RWPE2 (cell line): ENCODE results near the gene PCCA.

Source experiments
- ATAC-seq: fragments of 200-7000 bp; cut with Tn5 transposase; 3 replicates; pipeline ENCODE4 v1.9.1; 2021; ENCODE audit warnings: low read depth
- DNase-seq: peaks from one replicate; pipeline ENCODE4 v3.0.0-alpha.2; 2020; ENCODE audit warnings: low spot score
- H3K27ac ChIP-seq: fragments of 450-650 bp; 2 replicates; pipeline ENCODE4 v1.5.1; 2017; ENCODE audit warnings: mild to moderate bottlenecking; ENCODE audit not compliant: poor library complexity, severe bottlenecking
- H3K27me3 ChIP-seq: fragments of 250-450 bp; sonication (Bioruptor Pico); 2 replicates; pipeline ENCODE4 v1.5.1; 2021; ENCODE audit warnings: mild to moderate bottlenecking, moderate library complexity; ENCODE audit not compliant: insufficient read depth, poor library complexity, severe bottlenecking
- H3K36me3 ChIP-seq: fragments of 250-450 bp; sonication (Bioruptor Pico); 2 replicates; pipeline ENCODE4 v1.5.1; 2020; ENCODE audit warnings: low read depth, mild to moderate bottlenecking, moderate library complexity
- H3K4me1 ChIP-seq: fragments of 250-450 bp; sonication (Bioruptor Pico); 2 replicates; pipeline ENCODE4 v1.5.1; 2021; ENCODE audit warnings: mild to moderate bottlenecking, moderate library complexity; ENCODE audit not compliant: insufficient read depth, poor library complexity, severe bottlenecking
- H3K4me3 ChIP-seq: fragments of 250-450 bp; sonication (Bioruptor Pico); 2 replicates; pipeline ENCODE4 v1.5.1; 2021; ENCODE audit warnings: mild to moderate bottlenecking, moderate library complexity; ENCODE audit not compliant: severe bottlenecking
- H3K9me3 ChIP-seq: fragments of 250-450 bp; sonication (Bioruptor Pico); 2 replicates; pipeline ENCODE4 v1.5.1; 2021; ENCODE audit warnings: mild to moderate bottlenecking, moderate library complexity; ENCODE audit not compliant: severe bottlenecking
- TF ChIP-seq, protein P1 (sequence below): fragments of 450-650 bp; IDR thresholded peaks from one replicate; pipeline ENCODE4 v1.5.1; 2017; ENCODE audit warnings: mild to moderate bottlenecking, moderate library complexity; ENCODE audit not compliant: poor library complexity, severe bottlenecking

PCCA gene

DNA sequence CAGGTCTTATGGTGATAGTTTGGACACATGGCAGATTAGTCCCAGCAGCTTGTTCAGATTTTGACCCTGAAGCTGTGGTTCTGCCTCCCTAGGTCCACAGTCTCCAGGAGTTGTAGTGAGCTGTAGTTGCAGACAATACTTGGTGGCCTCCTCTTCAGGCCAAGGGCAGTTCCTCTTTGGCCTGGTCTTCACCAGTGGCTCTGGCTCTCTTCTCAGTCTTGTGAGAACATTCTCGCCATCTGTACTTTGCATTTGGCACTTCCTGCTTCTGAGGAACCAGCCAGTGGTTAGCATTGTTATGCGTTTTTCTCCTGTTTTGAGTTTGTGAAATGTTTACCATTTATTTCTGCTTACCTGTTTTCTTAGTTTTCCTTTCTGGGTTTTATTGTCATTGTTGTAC, 40.7 kb downstream of the PCCA start:
- H3K27ac ChIP-seq, result no peak overlapping the region
- TF ChIP-seq, protein P1, sequence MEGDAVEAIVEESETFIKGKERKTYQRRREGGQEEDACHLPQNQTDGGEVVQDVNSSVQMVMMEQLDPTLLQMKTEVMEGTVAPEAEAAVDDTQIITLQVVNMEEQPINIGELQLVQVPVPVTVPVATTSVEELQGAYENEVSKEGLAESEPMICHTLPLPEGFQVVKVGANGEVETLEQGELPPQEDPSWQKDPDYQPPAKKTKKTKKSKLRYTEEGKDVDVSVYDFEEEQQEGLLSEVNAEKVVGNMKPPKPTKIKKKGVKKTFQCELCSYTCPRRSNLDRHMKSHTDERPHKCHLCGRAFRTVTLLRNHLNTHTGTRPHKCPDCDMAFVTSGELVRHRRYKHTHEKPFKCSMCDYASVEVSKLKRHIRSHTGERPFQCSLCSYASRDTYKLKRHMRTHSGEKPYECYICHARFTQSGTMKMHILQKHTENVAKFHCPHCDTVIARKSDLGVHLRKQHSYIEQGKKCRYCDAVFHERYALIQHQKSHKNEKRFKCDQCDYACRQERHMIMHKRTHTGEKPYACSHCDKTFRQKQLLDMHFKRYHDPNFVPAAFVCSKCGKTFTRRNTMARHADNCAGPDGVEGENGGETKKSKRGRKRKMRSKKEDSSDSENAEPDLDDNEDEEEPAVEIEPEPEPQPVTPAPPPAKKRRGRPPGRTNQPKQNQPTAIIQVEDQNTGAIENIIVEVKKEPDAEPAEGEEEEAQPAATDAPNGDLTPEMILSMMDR, result no peak

DNA sequence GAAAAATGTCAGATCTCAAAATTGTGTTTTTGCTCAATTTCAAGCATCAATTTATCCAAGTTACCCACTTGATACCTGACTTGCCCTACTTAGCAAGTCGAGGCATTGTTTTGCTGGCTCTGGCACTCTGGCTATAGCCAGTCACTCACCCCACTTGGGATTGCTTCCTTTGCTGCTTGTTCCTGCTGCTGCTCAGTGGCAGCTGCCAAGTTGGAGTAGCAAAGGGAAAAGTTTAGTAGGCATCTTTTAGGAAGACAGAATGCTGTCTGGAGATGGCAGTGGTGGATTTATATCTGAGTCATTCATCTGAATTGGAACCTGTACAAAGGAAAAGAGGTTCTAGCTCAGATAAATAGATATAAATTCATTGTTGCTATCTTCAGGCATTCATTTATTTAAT, 41.2 kb downstream of the PCCA start:
- DNase-seq (no peak), ATAC-seq (no peak)
- no peaks in the 10 kb centered on the region; the same call in 1 of the 2 replicates for H3K36me3 ChIP-seq
- H3K27ac ChIP-seq, result no peak overlapping the region
- no peaks in the 10 kb centered on the region for H3K27me3 ChIP-seq
- no peaks in the 10 kb centered on the region for H3K9me3 ChIP-seq
- peaks cover 11% of the 10 kb centered on the region for H3K4me1 ChIP-seq
- TF ChIP-seq, protein P1, result no peak
- no peak overlapping the region for H3K4me3 ChIP-seq

More for the DNA sequence above, 40.7 kb downstream of the PCCA start:
- H3K36me3 ChIP-seq, result no peaks in the 10 kb centered on the region; the same call in none of the 2 replicates
- H3K9me3 ChIP-seq, result no peaks in the 10 kb centered on the region
- H3K27me3 ChIP-seq, result no peaks in the 10 kb centered on the region
- ATAC-seq (no peak), DNase-seq (no peak)
- peaks cover 11% of the 10 kb centered on the region for H3K4me1 ChIP-seq
- H3K4me3 ChIP-seq, result no peak overlapping the region

DNA sequence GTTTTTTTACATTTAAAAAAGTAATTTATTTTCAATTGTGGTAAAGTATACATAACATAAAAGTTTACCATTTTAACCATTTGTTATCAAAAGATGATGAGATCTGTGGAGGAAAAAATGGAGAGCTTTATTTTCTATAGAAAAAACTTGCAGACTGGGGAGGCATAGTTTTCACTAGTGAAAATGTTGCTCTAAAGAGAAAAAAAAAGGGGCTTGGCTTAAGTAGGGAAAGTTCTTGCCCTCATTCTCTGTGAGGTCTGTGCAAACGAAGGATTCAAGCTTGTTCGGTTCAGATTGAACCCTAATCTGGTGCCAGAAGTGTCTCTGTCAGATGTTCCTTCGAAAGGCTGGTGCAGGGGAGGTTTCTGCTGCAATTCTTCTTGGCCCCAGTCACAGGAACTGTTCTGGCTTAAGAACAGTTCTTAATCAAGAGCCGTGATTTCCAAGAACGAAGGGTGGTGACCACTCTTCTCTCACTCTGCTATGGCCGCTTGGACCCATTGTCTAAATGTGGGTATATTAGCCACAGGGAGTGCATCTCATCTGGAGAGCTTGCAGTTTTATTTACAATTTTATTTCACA, 42.1 kb downstream of the PCCA start:
- no peak for ATAC-seq
- Histone ChIP-seq H3K4me1 (peaks cover 11% of the 10 kb centered on the region), H3K27ac (no peak overlapping the region), H3K36me3 (no peaks in the 10 kb centered on the region; the same call in 1 of the 2 replicates), H3K27me3 (no peaks in the 10 kb centered on the region), H3K9me3 (no peaks in the 10 kb centered on the region), H3K4me3 (no peak overlapping the region)
- TF ChIP-seq, protein P1, result no peak
- no peak for DNase-seq

DNA sequence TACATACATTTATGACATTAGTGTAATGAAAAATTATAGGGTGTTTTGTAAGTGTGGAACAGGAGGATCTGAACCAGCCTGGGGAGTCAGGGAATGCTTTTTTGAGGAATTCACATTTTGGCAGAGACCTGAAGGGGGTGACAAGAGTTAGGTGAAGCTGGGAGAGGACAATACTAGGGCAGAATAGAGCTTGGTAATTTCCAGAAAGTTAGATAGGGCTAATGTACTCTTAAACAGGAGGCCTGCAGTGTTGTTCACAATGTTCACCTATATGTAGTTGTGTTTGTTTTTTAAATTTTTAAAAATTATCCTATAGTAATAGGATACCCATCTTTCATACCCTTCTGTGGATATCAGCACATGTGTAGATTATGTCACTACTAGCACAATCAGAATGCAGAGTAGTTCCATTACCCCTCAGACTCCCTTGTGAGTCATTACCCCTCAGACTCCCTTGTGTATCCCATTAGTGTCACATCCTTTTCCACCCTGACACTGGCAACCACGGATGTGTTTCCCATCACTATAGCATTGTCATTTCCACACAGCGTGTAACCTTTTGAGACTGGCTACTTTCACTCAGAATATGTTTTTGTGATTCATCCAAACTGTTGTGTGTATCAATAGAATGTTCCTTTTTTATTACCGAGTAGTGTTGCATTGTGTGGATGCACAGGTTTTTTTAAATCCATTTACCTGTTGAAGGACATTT, 43.1 kb downstream of the PCCA start:
- TF ChIP-seq, protein P1, result no peak
- peaks cover 1% of the 10 kb centered on the region for H3K36me3 ChIP-seq
- no peak overlapping the region for H3K27ac ChIP-seq
- H3K4me1 ChIP-seq, result peaks cover 11% of the 10 kb centered on the region
- no peaks in the 10 kb centered on the region for H3K9me3 ChIP-seq
- H3K27me3 ChIP-seq, result no peaks in the 10 kb centered on the region
- peak; percentile 98 for ATAC-seq
- no peak for DNase-seq
- no peak overlapping the region for H3K4me3 ChIP-seq

DNA sequence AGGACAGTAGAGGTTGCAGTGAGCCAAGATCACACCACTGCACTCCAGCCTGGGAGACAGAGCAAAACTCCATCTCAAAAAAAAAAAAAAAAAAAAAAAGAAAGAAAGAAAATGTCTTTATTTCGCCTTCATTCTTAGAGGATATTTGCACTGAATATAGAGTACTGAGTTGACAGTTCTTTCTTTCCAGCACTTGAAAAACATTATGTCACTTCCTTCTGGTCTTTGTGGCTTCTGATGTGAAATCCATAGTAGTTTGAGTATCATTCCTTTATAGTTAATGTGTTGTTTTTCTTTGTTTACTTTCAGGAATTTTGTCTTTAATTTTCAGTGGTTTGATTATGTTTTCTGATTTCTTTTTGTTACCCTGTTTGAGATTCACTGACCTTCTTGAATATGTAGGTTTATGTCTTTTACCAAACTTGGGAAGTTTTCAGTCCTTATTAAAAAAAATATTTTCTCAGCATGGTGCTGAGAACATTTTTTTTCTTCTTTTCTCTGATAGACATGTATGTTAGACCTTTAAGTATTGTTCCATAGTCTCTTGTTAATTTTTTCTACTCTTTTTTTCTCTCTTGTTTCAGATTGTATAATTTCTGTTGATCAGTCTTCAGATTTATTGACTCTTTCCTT, 50.1 kb downstream of the PCCA start:
- TF ChIP-seq, protein P1, result no peak
- DNase-seq (no peak), ATAC-seq (no peak)
- Histone ChIP-seq H3K4me1 (no peaks in the 10 kb centered on the region), H3K9me3 (no peaks in the 10 kb centered on the region), H3K36me3 (peaks cover 4% of the 10 kb centered on the region; the same call in 1 of the 2 replicates), H3K27ac (no peak overlapping the region), H3K27me3 (no peaks in the 10 kb centered on the region), H3K4me3 (no peak overlapping the region)
